ENCODE results near the gene DOCK9. TPM values are rescaled to one million over a fixed set of nuclear protein-coding genes. Genes with fewer than 3 reads are reported as not detected.

DOCK9 gene
- total and polyA plus RNA-seq, 9 of the 15 experiments (the other 6 are each of a cell fraction or from before 2014, with no cell fraction given), result 3.5 to 25.3 (median 16.7) TPM

DNA sequence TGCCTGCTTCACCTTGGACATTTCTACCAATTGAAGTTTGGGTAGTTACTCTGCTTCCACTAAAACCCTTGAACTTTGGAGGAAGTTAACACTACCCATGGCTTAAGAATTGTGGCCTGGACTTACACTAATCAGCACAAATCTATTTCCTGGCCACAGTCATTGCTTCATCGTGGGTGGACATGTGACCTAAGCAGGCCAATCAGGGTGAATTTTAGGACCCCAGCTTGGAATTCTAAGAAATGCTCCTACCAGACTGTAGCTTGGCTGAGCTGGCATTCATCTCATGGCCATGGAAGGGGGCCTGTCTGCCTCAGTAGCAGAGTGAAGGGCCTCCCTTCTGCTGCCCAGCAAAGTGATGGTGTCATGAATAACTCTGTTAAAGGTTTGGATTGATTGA, 167.1 kb downstream of the DOCK9 start:
- Histone ChIP-seq H3K27ac (ENCODE audit: extremely low read depth, low read depth, low read length) (no peak overlapping the region), H3K9ac (ENCODE audit: insufficient read depth in 1 of 2, low read depth in 2 of 2, low read length in 2 of 2) (no peak overlapping the region), H3K4me2 (ENCODE audit: insufficient read depth, low read length) (no peak overlapping the region), H3K4me1 (replicated peaks in 1 of 2; ENCODE audit: control insufficient read depth in 2 of 2, insufficient read depth in 2 of 2, low read length in 2 of 2) (no peaks in the 10 kb centered on the region), H2AFZ (ENCODE audit: low read depth, low read length) (no peak overlapping the region), H3K79me2 (ENCODE audit: control insufficient read depth, insufficient read depth, low read length) (no peaks in the 10 kb centered on the region), H4K20me1 (replicated peaks; ENCODE audit: control insufficient read depth, insufficient read depth, low read length) (no peaks in the 10 kb centered on the region), H3K36me3 (ENCODE audit: control insufficient read depth, insufficient read depth, low read length) (peaks cover 3% of the 10 kb centered on the region; the same call in 1 of the 3 replicates), H3K4me3 (no peak overlapping the region), H3K9me1 (ENCODE audit: control insufficient read depth, insufficient read depth, low read length) (no peaks in the 10 kb centered on the region), H3K9me3 (replicated peaks; ENCODE audit: control insufficient read depth, insufficient read depth, low read depth, low read length) (no peaks in the 10 kb centered on the region), H3K27me3 (ENCODE audit: control insufficient read depth in 2 of 2, insufficient read depth in 2 of 2, low read length in 2 of 2) (no peaks in the 10 kb centered on the region)
- CTCF ChIA-PET (ENCODE audit: low intra/inter-chr PET ratio), result interaction anchor here (0.6 kb wide), 1 partner anchor 623 kb away, joined by 3 read pairs; no protein-coding TSS in a partner anchor
- ATAC-seq, result peak; percentile 32; the same call in 1 of the 3 replicates
- TF ChIP-seq TFAP4 (CRISPR knock-in tag; IDR thresholded peaks at IDR 0.05; ENCODE audit: borderline replicate concordance) (no peak), HLTF (IDR thresholded peaks at IDR 0.05) (no peak), CREB1 (IDR thresholded peaks at IDR 0.05) (no peak), CREB1 (CRISPR knock-in tag; IDR thresholded peaks at IDR 0.05) (no peak), ZNF586 (CRISPR knock-in tag; conservative IDR thresholded peaks at IDR 0.05) (no peak), CEBPG (CRISPR knock-in tag; IDR thresholded peaks at IDR 0.05) (peak; percentile 16; the same call in 1 of the 2 replicates), CEBPG (tag; conservative IDR thresholded peaks at IDR 0.05 in 1 of 2, IDR thresholded peaks at IDR 0.05 in 1 of 2) (peak in 1 of 2 experiments; percentile 45; a peak in 2 of 4 replicates), ETV1 (tag; conservative IDR thresholded peaks at IDR 0.05; ENCODE audit: low read depth) (no peak), KDM4B (IDR thresholded peaks at IDR 0.05; ENCODE audit: borderline replicate concordance in 2 of 2, low read depth in 1 of 2) (no peak), RAD51 (IDR thresholded peaks at IDR 0.05; ENCODE audit: borderline replicate concordance, low read depth) (peak; percentile 54), PKNOX1 (IDR thresholded peaks at IDR 0.05) (no peak), EZH2 (IDR thresholded peaks at IDR 0.05; ENCODE audit: borderline replicate concordance, low read depth, low read length) (no peak), SRSF9 (IDR thresholded peaks at IDR 0.05; ENCODE audit: borderline replicate concordance, low read depth, low read length) (no peak), ZNF277 (CRISPR knock-in tag; IDR thresholded peaks at IDR 0.05; ENCODE audit: borderline replicate concordance) (no peak), RBM39 (optimal IDR thresholded peaks at IDR 0.05; ENCODE audit: low read depth, low read length) (no peak), ELF2 (CRISPR knock-in tag; IDR thresholded peaks at IDR 0.05) (no peak), CEBPB (tag; IDR thresholded peaks at IDR 0.05) (peak; percentile 64)
- TF ChIP-seq, protein P1, sequence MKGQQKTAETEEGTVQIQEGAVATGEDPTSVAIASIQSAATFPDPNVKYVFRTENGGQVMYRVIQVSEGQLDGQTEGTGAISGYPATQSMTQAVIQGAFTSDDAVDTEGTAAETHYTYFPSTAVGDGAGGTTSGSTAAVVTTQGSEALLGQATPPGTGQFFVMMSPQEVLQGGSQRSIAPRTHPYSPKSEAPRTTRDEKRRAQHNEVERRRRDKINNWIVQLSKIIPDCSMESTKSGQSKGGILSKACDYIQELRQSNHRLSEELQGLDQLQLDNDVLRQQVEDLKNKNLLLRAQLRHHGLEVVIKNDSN (CRISPR knock-in tag; IDR thresholded peaks at IDR 0.05), result peak; percentile 75
- TF ChIP-seq, protein P2, sequence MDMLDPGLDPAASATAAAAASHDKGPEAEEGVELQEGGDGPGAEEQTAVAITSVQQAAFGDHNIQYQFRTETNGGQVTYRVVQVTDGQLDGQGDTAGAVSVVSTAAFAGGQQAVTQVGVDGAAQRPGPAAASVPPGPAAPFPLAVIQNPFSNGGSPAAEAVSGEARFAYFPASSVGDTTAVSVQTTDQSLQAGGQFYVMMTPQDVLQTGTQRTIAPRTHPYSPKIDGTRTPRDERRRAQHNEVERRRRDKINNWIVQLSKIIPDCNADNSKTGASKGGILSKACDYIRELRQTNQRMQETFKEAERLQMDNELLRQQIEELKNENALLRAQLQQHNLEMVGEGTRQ (CRISPR knock-in tag; IDR thresholded peaks at IDR 0.05), result peak; percentile 77
- peak in 1 of 4 experiments; percentile 22 for DNase-seq (ENCODE audit: extremely low read depth in 1 of 4, low spot score in 3 of 4)
- no CpG with 5 or more reads among the region's 1 CpG for WGBS (ENCODE audit: insufficient coverage, low coverage, missing lambda C conversion rate)
- BruUV-seq (replicated peaks), result no TSS peak
- POLR2A ChIA-PET, result interaction anchor here (0.7 kb wide), 1 partner anchor 867 kb away, joined by 3 read pairs; no protein-coding TSS in a partner anchor
- FAIRE-seq, result peak; percentile 40
- in situ Hi-C loops (cut with MboI), result no loop called here
- intact Hi-C loops (cut with micrococcal nuclease), result no loop called here

Measured in K562 (cell line).